ENCODE data around the gene SYTL1.
A peak's percentile ranks its signal among the peaks of the same experiment; 100 is the strongest.

The SYTL1 gene

DNA sequence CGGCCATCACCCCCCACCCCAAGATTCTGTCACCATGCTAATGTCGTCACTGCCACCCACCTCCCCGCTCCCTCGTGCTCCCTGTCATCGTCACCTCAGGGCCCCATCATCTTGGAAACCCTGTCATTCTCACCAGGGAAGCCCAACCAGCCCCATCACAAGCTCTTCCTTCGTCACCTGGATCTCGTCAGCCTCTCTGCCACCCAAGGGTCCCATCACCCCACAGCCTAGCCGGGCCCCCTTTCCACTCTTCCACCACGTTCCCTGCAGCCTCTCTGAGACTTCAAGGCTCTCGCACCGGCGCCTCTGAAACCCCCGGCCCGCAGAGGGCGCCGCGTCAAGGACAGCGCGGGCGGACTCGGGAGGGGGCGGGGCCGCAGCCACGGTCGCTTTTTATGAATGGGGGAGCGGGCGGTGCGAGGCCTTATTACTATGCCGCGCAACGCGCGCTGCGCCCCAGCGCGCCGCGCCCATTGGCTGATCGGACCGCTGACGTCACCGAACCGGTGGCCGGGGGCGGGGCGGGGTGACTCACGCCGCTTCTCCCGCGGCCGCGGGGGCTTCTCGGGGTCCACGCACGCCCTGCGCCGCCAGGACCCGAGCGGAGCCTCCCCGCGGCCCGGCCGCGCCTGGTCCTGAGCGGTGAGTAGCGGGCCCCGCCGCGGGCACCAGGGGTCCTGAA, 50.4 kb downstream of the SYTL1 start, which contains the start of gene GPR3:
Gene GPR3, plus strand, starts transcription at position 527 of the 682 bp plus-strand sequence. CDS start 1,177 bp downstream, outside the sequence.
- peak; percentile 92 for DNase-seq

DNA sequence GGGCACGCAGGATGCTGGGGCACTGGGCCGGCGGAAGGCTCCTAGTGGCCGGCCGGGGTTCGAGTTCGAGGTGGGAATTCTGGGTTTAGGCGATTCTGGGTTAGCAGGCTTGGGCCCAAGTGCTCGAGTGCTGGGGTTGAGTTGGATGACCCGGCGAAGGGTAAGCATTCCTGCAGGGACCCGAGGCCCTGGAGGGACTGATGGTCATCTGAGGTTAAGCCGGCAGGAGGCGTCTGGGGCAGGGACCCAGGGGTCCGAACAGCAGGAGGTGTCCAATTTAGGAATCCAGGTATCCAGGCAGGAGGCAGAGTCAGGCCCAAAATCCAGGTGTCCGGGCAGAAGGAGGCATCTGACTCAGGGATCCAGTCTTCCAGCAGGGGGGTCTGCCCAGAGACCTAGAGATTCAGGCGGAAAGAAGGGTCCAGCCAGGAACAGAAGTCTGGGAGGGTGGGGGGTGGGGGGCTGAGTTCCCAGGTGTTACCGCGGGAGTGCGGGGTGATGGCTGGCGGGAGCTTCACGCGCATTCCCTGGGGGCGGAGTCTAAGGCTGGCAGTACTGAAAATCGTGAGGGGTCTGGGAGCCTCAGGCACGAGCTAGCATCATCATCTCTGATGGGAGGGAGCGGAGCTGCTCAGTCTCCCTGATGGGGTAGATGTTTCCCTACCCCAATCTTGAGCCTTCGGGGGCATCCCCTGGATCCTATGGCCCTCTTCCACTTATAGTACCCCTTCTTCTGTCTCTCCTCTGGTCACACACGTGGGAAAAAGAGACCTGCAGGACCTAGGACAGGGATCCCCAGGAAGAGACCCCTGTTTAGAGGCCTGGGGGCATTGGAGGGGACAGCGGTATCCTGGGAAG, 51.2 kb downstream of the SYTL1 start:
- no peak for DNase-seq

DNA sequence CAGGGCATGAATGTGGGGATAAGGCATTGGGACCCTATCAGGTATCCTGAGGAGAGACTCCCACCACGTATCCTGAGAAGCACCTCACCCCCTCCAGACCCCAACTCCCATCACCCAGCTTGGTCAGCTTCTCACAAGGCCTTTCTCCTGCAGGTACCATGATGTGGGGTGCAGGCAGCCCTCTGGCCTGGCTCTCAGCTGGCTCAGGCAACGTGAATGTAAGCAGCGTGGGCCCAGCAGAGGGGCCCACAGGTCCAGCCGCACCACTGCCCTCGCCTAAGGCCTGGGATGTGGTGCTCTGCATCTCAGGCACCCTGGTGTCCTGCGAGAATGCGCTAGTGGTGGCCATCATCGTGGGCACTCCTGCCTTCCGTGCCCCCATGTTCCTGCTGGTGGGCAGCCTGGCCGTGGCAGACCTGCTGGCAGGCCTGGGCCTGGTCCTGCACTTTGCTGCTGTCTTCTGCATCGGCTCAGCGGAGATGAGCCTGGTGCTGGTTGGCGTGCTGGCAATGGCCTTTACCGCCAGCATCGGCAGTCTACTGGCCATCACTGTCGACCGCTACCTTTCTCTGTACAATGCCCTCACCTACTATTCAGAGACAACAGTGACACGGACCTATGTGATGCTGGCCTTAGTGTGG, 51.9 kb downstream of the SYTL1 start:
- no peak for DNase-seq

DNA sequence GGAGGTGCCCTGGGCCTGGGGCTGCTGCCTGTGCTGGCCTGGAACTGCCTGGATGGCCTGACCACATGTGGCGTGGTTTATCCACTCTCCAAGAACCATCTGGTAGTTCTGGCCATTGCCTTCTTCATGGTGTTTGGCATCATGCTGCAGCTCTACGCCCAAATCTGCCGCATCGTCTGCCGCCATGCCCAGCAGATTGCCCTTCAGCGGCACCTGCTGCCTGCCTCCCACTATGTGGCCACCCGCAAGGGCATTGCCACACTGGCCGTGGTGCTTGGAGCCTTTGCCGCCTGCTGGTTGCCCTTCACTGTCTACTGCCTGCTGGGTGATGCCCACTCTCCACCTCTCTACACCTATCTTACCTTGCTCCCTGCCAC, 52.4 kb downstream of the SYTL1 start:
- DNase-seq: no peak

DNA sequence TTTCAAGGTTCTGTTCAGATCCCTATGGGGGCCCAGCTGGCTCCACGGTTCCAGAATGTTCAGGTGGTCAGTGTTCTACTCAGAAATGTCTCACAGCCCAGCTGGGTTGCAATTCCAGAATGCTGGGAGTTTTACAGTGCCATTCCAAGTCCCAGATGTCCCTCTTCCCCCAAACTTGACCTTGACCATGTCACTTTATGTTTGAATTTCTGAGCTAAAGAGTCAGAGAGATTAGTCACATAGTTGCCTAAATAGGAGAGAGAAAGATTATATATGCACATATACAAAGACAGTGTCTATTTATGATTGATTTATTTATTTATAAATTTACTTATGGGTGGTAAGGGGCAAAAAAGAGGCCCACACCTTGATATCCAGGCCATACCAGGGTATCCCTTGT, 53.1 kb downstream of the SYTL1 start:
- no peak for DNase-seq

DNA sequence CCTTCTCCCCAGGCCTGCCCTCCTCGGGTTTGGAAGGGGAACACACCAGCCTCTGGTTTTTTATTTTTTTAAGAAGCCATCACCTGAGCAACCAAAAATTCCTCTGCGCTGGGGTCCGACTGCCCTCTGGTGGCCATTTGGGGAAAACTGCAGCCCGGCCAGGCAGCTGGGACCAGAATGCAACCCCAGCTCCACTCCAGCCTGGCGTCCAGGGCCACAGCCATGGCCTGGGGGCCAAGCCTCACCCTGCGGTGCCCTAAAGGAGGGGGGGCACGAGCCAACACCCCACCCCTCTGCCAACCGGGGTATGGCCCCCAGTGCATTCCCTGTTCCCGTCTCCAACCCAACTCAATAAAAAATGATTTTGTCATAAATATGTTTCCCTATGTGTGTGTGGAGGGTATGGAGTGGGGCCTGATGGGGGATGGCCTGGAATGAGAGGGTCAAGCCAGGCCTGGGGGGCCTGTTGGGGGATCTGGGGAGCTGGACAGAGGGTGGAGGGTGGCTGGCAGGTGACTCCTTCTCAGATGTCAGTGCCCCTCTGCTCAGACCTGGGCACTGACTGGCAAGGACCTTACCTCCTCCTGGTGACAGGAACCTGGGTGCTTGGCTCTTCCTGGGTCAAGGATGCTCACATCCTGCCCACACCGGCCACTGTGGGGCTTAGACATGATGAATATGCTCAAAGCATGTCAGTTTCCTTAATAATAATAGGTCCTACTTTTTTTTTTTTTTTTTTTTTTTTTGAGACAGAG, 53.8 kb downstream of the SYTL1 start:
- peak; percentile 78 for DNase-seq

DNA sequence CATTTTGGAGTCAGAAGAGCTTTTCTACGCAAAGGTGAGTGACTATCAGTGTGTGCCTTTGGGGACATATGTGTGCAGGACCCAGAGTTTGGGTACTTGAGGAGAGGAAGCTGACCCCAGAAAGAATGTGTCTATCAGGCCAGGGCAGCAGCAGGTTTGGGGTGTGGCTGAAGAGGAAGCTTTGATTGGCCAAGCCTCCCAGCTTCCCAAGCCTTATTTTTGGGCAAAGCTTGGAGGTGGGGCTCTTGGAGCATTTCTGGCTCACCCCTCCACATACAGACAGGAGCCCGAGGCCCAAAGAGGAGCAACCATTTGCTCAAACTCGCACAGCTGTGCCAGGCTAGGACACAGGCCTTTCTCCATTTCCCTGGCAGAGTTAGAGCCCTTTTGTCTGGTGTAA, 55.3 kb downstream of the SYTL1 start:
- no peak for DNase-seq

DNA sequence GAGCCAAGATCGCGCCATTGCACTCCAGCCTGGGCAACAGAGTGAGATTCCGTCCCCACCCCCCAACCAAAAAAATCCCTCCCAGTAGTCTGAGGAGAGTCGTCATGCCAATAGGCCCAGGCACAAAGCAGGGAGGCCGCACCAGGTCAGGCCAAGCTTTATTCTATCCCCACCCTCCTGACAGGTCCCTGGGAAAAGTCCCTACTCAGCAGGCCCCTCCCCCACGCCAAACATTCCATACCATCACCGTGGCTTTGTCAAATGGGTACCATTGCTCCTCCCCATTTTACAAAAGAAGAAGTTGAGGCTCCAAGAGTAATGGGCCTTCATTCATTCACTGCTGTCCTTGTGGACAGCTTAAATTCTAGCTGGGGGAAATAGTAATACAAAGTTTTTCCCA, 55.9 kb downstream of the SYTL1 start:
- no peak for DNase-seq

DNA sequence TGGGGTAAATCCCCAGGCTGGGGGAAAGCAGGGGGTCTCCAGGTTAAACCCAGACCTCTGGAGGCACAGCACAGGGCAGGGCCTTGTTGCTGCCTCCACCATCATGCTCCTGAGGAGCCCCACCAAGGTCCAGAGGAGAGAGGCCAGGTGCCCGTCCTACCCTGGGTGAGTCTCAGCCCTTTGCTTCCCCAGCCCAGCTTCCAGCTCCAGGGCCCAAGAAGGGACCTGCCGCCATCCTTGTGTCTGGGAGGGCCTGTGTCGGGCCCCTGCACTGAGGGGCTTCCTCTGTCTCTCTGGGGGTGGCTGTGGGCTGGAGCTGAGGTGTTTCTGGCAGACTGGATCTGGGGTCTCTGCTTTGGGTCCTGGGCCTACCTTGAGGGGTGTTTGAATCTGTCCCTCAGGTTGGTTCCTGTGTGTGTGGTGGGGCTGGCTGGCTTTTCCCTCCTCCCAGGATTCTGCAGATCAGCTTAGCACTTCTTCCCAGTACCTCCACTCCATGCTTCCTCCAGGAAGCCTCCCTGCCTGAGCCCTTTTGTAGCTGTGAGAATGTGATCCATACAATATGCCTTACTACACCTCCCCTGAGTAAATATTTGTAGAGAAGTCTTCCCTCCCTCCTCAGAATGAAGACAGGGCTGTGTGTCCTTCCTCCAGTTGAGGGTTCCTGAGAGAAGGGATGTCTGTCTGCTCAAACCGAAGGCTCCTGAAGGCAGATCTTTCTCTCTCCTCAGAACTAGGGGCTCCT, 56.8 kb downstream of the SYTL1 start:
- DNase-seq: no peak

DNA sequence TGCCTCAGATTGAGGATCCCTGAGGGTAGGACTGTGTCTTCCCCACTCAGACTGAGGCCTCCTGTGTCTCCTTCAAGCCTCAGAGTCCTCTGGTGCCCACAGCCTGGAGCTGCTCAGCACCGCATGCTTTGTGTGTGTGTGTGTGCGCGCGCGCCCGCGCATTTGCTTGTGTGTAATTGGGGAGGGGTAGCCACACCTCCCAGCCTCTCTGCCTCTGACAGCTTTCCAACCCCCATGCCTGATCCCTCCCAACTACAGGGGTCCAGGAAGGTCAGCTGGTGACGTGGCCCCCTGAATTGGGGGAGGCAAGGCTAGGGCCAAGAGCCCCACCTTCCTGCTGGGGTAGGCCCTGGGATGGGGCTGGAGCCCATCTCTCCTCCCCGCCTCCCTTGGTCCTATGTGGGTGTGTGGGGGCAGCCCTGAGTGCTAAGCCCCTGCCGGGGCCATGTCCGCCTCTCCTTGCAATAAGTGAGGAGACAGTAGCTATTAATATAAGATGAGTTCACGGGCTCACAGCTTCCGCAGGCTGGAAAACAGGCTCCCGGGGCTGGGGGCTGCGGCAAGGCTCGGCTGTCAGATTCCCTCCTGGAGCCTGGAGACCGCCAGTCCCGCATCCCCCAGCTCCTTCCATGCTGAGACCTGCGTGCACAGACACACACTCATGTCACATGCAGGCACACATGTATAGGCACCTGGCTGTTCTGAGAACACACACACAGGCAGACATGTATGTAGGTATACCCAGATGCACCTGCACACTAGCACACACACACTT, 57.6 kb downstream of the SYTL1 start:
- DNase-seq: no peak

DNA sequence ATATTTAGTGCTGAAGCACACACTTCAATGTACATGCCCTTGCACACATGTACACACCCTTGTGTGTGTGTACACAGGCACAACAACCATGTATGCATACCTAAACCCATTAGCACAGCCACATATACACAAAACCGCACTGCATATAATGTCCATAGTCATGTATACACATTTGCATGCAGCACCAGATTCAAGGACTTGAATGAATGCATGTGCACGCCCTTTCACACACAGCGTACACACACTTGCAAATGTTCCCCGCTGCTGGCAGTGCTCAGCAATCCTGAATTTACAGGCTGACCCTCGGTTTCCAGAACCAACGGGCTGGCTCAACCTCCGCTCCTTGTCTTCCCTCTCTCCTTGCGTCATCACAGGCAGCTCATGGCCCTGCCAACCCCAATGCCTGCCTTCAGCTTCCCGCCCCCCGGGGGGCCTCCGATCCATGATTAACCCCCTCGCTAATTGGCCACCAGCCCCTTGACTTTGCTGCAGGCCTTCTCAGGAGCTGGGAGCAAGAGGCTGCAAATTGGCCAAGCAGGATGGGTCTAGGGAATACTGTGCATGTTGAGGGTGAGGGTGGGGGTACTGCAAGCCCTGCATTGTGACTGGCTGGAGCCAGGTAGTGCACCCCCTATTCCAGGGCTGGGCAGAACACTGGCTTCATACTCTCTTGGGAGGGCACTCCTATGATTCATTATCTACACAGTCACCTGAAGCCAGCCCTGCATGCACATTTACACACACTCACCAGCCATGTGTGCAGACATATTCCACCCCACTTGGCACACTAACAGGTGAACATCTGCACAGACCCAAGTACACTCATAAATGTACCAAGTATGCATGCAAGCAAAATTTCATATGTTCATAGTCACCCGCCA, 58.5 kb downstream of the SYTL1 start:
- DNase-seq: no peak

DNA sequence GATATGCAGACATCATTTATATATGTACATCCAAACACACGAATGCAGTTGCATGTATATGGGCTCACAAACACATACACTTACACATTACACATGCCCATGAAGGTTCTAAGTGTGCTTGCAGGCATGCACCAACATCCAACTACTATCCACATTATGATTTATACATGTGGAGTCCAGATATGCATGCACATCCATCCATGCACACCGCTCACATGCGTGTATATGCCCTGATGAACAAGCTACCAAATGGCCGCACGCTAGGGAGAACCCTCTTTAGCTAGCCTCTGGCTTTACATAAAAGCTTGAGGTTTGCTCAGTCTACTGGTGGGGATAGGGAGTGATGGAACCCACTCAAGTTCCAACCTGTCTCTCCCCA, 59.1 kb downstream of the SYTL1 start:
- no peak for DNase-seq

DNA sequence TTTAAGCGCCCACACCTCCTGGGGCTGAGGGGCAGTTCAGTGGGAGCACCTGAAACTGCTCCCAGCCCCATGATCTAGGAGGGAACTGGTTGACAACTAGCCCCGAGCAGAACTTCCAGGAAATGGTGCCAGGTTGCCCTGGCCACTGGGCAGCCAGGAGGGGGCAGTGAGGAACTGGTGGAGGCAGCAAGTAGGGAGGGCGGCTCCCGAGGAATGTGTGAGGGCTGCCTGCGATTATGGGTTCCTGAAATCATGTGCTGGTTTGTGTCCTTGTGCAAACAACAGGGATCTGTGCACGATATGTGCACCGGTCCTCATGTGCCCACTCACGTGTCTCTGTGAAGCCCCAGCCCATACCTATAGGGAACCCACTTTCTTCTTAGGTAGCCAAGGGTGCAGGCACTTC, 60.5 kb downstream of the SYTL1 start:
- no peak for DNase-seq

DNA sequence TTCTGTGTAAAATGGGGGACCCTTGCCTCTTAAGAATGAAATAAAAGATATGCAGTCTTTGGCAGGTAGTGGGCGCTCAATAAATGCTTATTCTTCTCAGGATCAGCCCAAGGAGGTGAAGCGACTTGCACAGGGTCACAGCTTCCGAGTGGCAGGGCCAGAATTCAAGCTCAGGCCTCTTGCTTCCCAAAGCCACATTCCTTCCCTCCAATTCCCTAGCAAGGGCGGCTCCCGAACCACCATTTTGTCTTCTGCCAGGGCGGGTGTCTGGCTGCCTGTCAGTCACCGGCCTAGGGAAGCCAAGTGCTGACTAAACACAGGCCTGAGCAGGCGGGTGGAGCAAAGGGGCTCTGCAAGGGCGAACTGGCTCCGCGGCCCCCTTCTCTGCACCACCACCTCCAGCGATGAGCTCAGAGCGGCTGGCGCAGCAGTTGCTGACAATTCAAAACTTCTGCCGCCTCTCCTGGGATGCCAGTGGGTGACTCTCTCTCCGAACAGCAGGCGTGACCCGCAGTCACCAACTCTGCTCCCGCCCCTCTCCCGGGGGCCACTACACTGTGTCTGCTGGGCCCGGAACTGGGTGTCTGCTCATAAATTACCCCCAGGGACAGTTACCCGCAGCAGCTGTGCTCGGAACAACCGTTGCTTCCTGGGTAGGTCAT, 61.4 kb downstream of the SYTL1 start:
- DNase-seq: no peak

Measured in CD4-positive, alpha-beta T cell treated with Interleukin-4 for 4 hours (primary cell).